DMS153 treated with DMSO at 0.1 percent for 48 hours (cell line): ENCODE measurements around the gene RAPGEF4.
A peak's percentile ranks its signal among the peaks of the same experiment; 100 is the strongest.

ENCODE experiments used
- DNase-seq: peaks from one replicate; lab custom pipeline; 2025; ENCODE audit not compliant: unreplicated experiment; lab: John Stamatoyannopoulos, UW

The RAPGEF4 gene

GRCh38 chr2:173053043-173053699 lies 317.5 kb downstream of the RAPGEF4 start:
- DNase-seq, result no peak

- no peak for DNase-seq
Measured at GRCh38 chr2:173054466-173054865, 318.8 kb downstream of the RAPGEF4 start.

GRCh38 chr2:173056705-173057364 lies 321.2 kb downstream of the RAPGEF4 start:
- no peak for DNase-seq

- no peak for DNase-seq
Measured at GRCh38 chr2:173058097-173058496, 322.5 kb downstream of the RAPGEF4 start.

- DNase-seq, result no peak
Measured at GRCh38 chr2:173058673-173059072, 323.0 kb downstream of the RAPGEF4 start.

GRCh38 chr2:173059292-173059691 lies 323.6 kb downstream of the RAPGEF4 start:
- no peak for DNase-seq

- no peak for DNase-seq
Measured at GRCh38 chr2:173059971-173060461, 324.4 kb downstream of the RAPGEF4 start.

- no peak for DNase-seq
Measured at GRCh38 chr2:173062801-173063200, 327.2 kb downstream of the RAPGEF4 start.

GRCh38 chr2:173064151-173064805 lies 328.6 kb downstream of the RAPGEF4 start:
- DNase-seq, result no peak

- no peak for DNase-seq
Measured at GRCh38 chr2:173066887-173067676, 331.4 kb downstream of the RAPGEF4 start.

- no peak for DNase-seq
Measured at GRCh38 chr2:173075056-173075780, 339.6 kb downstream of the RAPGEF4 start.

- peak; percentile 49 for DNase-seq
Measured at GRCh38 chr2:173075781-173076580, 340.3 kb downstream of the RAPGEF4 start, which contains the start of gene MAP3K20. TSS of gene MAP3K20 (plus strand) at chr2:173075846. CDS start at chr2:173091032, 15,186 bp downstream.

- DNase-seq, result peak; percentile 29
Measured at GRCh38 chr2:173076581-173077345, 341.1 kb downstream of the RAPGEF4 start.

- no peak for DNase-seq
Measured at GRCh38 chr2:173077506-173078177, 342.0 kb downstream of the RAPGEF4 start.

GRCh38 chr2:173079141-173079540 lies 343.5 kb downstream of the RAPGEF4 start:
- no peak for DNase-seq

GRCh38 chr2:173079973-173080860 lies 344.6 kb downstream of the RAPGEF4 start:
- no peak for DNase-seq

- no peak for DNase-seq
Measured at GRCh38 chr2:173086518-173087213, 351.0 kb downstream of the RAPGEF4 start.
